Panc1 (cell line): ENCODE results near the gene SKAP1.

Experiments
- POLR2AphosphoS5 ChIP-seq: IDR thresholded peaks from 2 replicates; pipeline ENCODE4 v1.6.1; 2012; ENCODE audit warnings: mild to moderate bottlenecking, low read depth, low read length, moderate library complexity
- TF ChIP-seq, protein P1 (sequence below): fragments of 450-650 bp; IDR thresholded peaks from 2 replicates; pipeline ENCODE4 v1.5.1; 2017; ENCODE audit warnings: mild to moderate bottlenecking

DNA sequence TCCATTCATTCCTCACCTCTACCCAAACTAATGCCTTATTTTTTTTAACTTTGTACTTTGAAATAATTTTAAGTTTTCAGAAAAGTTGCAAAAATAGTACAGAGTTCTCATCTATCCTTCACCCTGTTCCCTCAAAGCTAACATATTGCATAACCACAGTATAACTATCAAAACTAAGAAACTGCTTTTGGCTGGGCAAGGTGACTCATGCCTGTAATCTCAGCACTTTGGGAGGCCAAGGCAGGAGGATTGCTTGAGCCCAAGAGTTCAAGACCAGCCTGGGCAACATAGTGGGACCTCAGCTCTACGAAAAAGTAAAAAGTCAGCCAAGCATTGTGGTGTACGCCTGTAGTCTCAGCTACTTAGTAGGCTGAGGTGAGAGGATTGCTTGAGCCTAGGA lies 147.7 kb downstream of the SKAP1 start:
- TF ChIP-seq POLR2AphosphoS5: no peak
- TF ChIP-seq, protein P1, sequence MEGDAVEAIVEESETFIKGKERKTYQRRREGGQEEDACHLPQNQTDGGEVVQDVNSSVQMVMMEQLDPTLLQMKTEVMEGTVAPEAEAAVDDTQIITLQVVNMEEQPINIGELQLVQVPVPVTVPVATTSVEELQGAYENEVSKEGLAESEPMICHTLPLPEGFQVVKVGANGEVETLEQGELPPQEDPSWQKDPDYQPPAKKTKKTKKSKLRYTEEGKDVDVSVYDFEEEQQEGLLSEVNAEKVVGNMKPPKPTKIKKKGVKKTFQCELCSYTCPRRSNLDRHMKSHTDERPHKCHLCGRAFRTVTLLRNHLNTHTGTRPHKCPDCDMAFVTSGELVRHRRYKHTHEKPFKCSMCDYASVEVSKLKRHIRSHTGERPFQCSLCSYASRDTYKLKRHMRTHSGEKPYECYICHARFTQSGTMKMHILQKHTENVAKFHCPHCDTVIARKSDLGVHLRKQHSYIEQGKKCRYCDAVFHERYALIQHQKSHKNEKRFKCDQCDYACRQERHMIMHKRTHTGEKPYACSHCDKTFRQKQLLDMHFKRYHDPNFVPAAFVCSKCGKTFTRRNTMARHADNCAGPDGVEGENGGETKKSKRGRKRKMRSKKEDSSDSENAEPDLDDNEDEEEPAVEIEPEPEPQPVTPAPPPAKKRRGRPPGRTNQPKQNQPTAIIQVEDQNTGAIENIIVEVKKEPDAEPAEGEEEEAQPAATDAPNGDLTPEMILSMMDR: no peak
